ENCODE measurements around the gene GSTA1. TPM values are rescaled to one million over a fixed set of nuclear protein-coding genes. Genes with fewer than 3 reads are reported as not detected.
"Not testable (repeated sequence)": the region's sequence is repeated elsewhere in the genome, so short reads cannot be mapped to it uniquely, and the experiment has no call there.

GSTA1 gene
- total and polyA plus RNA-seq, 2 donors (not counting 1 experiment from before 2014, with no cell fraction given) = not detected

GRCh38 chr6:52834481-52834880 lies 30.9 kb upstream of the GSTA1 start:
- no peaks in the 10 kb centered on the region for H4K20me1 ChIP-seq (ENCODE audit: control insufficient read depth, extremely low read depth, insufficient read depth, low read length)
- no peak for TF ChIP-seq EZH2 (IDR thresholded peaks at IDR 0.05; ENCODE audit: low read length, missing control alignments)
- no peak for TF ChIP-seq CTCF (conservative IDR thresholded peaks at IDR 0.05 in 1 of 2, IDR thresholded peaks at IDR 0.05 in 1 of 2; ENCODE audit: low read depth in 1 of 2, low read length in 2 of 2)
- no peaks in the 10 kb centered on the region for H3K36me3 ChIP-seq (ENCODE audit: control insufficient read depth, insufficient read depth, low read length)
- no peaks in the 10 kb centered on the region for H3K27me3 ChIP-seq (ENCODE audit: control insufficient read depth, insufficient read depth, low read length)
- no peaks in the 10 kb centered on the region for H3K4me1 ChIP-seq (ENCODE audit: control insufficient read depth, extremely low read depth, insufficient read depth, low read length)
- no peak overlapping the region for H3K27ac ChIP-seq (ENCODE audit: insufficient read depth, low read length)
- no peak overlapping the region for H3K9ac ChIP-seq (ENCODE audit: insufficient read depth, low read length)
- DNase-seq (ENCODE audit: low read depth in 2 of 2) = peak; percentile 4 to 53
- no peaks in the 10 kb centered on the region for H3K79me2 ChIP-seq (ENCODE audit: control insufficient read depth, insufficient read depth, low read length)
- H3K4me2 ChIP-seq (ENCODE audit: extremely low read depth, insufficient read depth, low read length) = no peak overlapping the region
- H2AFZ ChIP-seq (ENCODE audit: low read length) = no peak overlapping the region
- H3K9me3 ChIP-seq (ENCODE audit: control insufficient read depth, insufficient read depth, low read depth, low read length) = no peaks in the 10 kb centered on the region
- no peak overlapping the region for H3K4me3 ChIP-seq (replicated peaks in 1 of 4; ENCODE audit: control extremely low read depth in 1 of 4, insufficient read depth in 1 of 4, low read depth in 3 of 4, low read length in 4 of 4)

- H3K4me3 ChIP-seq (replicated peaks in 1 of 4; ENCODE audit: control extremely low read depth in 1 of 4, insufficient read depth in 1 of 4, low read depth in 3 of 4, low read length in 4 of 4); H3K27ac ChIP-seq (ENCODE audit: insufficient read depth, low read length); H3K36me3 ChIP-seq (ENCODE audit: control insufficient read depth, insufficient read depth, low read length); H2AFZ ChIP-seq (ENCODE audit: low read length); H3K9me3 ChIP-seq (ENCODE audit: control insufficient read depth, insufficient read depth, low read depth, low read length); H3K4me1 ChIP-seq (ENCODE audit: control insufficient read depth, extremely low read depth, insufficient read depth, low read length); H3K79me2 ChIP-seq (ENCODE audit: control insufficient read depth, insufficient read depth, low read length); H4K20me1 ChIP-seq (ENCODE audit: control insufficient read depth, extremely low read depth, insufficient read depth, low read length); H3K9ac ChIP-seq (ENCODE audit: insufficient read depth, low read length); H3K27me3 ChIP-seq (ENCODE audit: control insufficient read depth, insufficient read depth, low read length); H3K4me2 ChIP-seq (ENCODE audit: extremely low read depth, insufficient read depth, low read length); DNase-seq (ENCODE audit: low read depth in 2 of 2): not testable (repeated sequence)
Measured at GRCh38 chr6:52830869-52831268, 27.3 kb upstream of the GSTA1 start.

- TF ChIP-seq CTCF (conservative IDR thresholded peaks at IDR 0.05 in 1 of 2, IDR thresholded peaks at IDR 0.05 in 1 of 2; ENCODE audit: low read depth in 1 of 2, low read length in 2 of 2) (no peak), EZH2 (IDR thresholded peaks at IDR 0.05; ENCODE audit: low read length, missing control alignments) (no peak)
Measured at GRCh38 chr6:52829046-52829817, 25.6 kb upstream of the GSTA1 start.

GRCh38 chr6:52828621-52829020 lies 25.0 kb upstream of the GSTA1 start:
- H4K20me1 ChIP-seq (ENCODE audit: control insufficient read depth, extremely low read depth, insufficient read depth, low read length); H3K9ac ChIP-seq (ENCODE audit: insufficient read depth, low read length); DNase-seq (ENCODE audit: low read depth in 2 of 2): not testable (repeated sequence)

More at GRCh38 chr6:52829046-52829817, 25.6 kb upstream of the GSTA1 start:
- Histone ChIP-seq H3K9ac (ENCODE audit: insufficient read depth, low read length) (no peak overlapping the region), H3K9me3 (ENCODE audit: control insufficient read depth, insufficient read depth, low read depth, low read length) (no peaks in the 10 kb centered on the region), H3K4me3 (replicated peaks in 1 of 4; ENCODE audit: control extremely low read depth in 1 of 4, insufficient read depth in 1 of 4, low read depth in 3 of 4, low read length in 4 of 4) (no peak overlapping the region), H2AFZ (ENCODE audit: low read length) (no peak overlapping the region), H3K27ac (ENCODE audit: insufficient read depth, low read length) (no peak overlapping the region), H3K36me3 (ENCODE audit: control insufficient read depth, insufficient read depth, low read length) (no peaks in the 10 kb centered on the region), H3K79me2 (ENCODE audit: control insufficient read depth, insufficient read depth, low read length) (no peaks in the 10 kb centered on the region), H3K4me2 (ENCODE audit: extremely low read depth, insufficient read depth, low read length) (no peak overlapping the region), H3K27me3 (ENCODE audit: control insufficient read depth, insufficient read depth, low read length) (no peaks in the 10 kb centered on the region), H4K20me1 (ENCODE audit: control insufficient read depth, extremely low read depth, insufficient read depth, low read length) (no peaks in the 10 kb centered on the region), H3K4me1 (ENCODE audit: control insufficient read depth, extremely low read depth, insufficient read depth, low read length) (no peaks in the 10 kb centered on the region)
- no peak for DNase-seq (ENCODE audit: low read depth in 2 of 2)

GRCh38 chr6:52827073-52827783 lies 23.6 kb upstream of the GSTA1 start:
- H3K9ac ChIP-seq (ENCODE audit: insufficient read depth, low read length); H3K4me2 ChIP-seq (ENCODE audit: extremely low read depth, insufficient read depth, low read length); H2AFZ ChIP-seq (ENCODE audit: low read length); H3K27ac ChIP-seq (ENCODE audit: insufficient read depth, low read length); H3K36me3 ChIP-seq (ENCODE audit: control insufficient read depth, insufficient read depth, low read length); H4K20me1 ChIP-seq (ENCODE audit: control insufficient read depth, extremely low read depth, insufficient read depth, low read length); H3K9me3 ChIP-seq (ENCODE audit: control insufficient read depth, insufficient read depth, low read depth, low read length); H3K4me1 ChIP-seq (ENCODE audit: control insufficient read depth, extremely low read depth, insufficient read depth, low read length); H3K79me2 ChIP-seq (ENCODE audit: control insufficient read depth, insufficient read depth, low read length); H3K27me3 ChIP-seq (ENCODE audit: control insufficient read depth, insufficient read depth, low read length); DNase-seq (ENCODE audit: low read depth in 2 of 2); H3K4me3 ChIP-seq (replicated peaks in 1 of 4; ENCODE audit: control extremely low read depth in 1 of 4, insufficient read depth in 1 of 4, low read depth in 3 of 4, low read length in 4 of 4): not testable (repeated sequence)

More at GRCh38 chr6:52828621-52829020, 25.0 kb upstream of the GSTA1 start:
- not testable (repeated sequence) for H3K79me2 ChIP-seq (ENCODE audit: control insufficient read depth, insufficient read depth, low read length); H3K9me3 ChIP-seq (ENCODE audit: control insufficient read depth, insufficient read depth, low read depth, low read length); H2AFZ ChIP-seq (ENCODE audit: low read length); H3K27ac ChIP-seq (ENCODE audit: insufficient read depth, low read length); H3K27me3 ChIP-seq (ENCODE audit: control insufficient read depth, insufficient read depth, low read length); H3K4me1 ChIP-seq (ENCODE audit: control insufficient read depth, extremely low read depth, insufficient read depth, low read length); H3K36me3 ChIP-seq (ENCODE audit: control insufficient read depth, insufficient read depth, low read length); H3K4me2 ChIP-seq (ENCODE audit: extremely low read depth, insufficient read depth, low read length); H3K4me3 ChIP-seq (replicated peaks in 1 of 4; ENCODE audit: control extremely low read depth in 1 of 4, insufficient read depth in 1 of 4, low read depth in 3 of 4, low read length in 4 of 4)
